Measurements from ENCODE around the gene ZNF837. TPM values are rescaled to one million over a fixed set of nuclear protein-coding genes. Genes with fewer than 3 reads are reported as not detected.
A peak's percentile ranks its signal among the peaks of the same experiment; 100 is the strongest.

Gene ZNF837
- total and polyA plus RNA-seq, 2 of the 13 experiments (the other 11 are each of a cell fraction or from before 2014, with no cell fraction given), result 0.29 to 1.3 TPM

DNA sequence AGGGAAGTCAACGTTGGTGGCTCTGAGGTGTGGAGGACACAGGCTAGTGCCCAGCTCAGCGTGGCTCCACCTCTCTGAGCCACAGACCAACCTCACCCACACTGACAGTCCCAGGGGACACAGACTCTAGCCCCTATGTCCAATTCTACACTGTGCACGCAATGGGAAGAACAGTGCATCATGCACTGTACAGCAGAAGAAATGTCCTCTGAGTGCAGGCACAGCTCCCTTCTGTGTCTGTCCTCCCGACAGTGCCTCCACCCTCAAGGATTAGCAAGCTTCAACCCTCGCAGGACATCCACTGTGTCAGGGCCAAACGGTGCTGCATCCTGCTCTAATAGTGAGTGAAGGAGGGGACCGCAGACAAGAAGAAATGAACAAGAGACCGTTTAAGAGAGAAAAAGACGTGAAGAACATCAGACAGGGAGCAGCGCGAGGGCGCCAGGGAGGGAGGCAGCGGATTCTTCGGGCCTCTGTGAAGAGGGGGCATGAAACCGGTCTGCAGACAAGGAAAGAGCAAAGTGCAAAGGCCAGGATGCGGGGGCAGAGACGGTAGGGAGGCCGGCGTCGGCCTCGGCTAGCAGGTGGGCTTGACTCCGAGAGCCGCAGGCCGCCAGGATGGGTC is 681 bp downstream of the ZNF837 start (continued):
- TF ChIP-seq, protein P1, sequence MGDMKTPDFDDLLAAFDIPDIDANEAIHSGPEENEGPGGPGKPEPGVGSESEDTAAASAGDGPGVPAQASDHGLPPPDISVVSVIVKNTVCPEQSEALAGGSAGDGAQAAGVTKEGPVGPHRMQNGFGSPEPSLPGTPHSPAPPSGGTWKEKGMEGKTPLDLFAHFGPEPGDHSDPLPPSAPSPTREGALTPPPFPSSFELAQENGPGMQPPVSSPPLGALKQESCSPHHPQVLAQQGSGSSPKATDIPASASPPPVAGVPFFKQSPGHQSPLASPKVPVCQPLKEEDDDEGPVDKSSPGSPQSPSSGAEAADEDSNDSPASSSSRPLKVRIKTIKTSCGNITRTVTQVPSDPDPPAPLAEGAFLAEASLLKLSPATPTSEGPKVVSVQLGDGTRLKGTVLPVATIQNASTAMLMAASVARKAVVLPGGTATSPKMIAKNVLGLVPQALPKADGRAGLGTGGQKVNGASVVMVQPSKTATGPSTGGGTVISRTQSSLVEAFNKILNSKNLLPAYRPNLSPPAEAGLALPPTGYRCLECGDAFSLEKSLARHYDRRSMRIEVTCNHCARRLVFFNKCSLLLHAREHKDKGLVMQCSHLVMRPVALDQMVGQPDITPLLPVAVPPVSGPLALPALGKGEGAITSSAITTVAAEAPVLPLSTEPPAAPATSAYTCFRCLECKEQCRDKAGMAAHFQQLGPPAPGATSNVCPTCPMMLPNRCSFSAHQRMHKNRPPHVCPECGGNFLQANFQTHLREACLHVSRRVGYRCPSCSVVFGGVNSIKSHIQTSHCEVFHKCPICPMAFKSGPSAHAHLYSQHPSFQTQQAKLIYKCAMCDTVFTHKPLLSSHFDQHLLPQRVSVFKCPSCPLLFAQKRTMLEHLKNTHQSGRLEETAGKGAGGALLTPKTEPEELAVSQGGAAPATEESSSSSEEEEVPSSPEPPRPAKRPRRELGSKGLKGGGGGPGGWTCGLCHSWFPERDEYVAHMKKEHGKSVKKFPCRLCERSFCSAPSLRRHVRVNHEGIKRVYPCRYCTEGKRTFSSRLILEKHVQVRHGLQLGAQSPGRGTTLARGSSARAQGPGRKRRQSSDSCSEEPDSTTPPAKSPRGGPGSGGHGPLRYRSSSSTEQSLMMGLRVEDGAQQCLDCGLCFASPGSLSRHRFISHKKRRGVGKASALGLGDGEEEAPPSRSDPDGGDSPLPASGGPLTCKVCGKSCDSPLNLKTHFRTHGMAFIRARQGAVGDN (CRISPR knock-in tag; IDR thresholded peaks at IDR 0.05), result no peak
- TF ChIP-seq REL (CRISPR knock-in tag; conservative IDR thresholded peaks at IDR 0.05) (no peak), ZBTB7A (CRISPR knock-in tag; IDR thresholded peaks at IDR 0.05) (no peak), ELF4 (CRISPR knock-in tag; IDR thresholded peaks at IDR 0.05; ENCODE audit: borderline replicate concordance) (no peak), ZSCAN30 (CRISPR knock-in tag; IDR thresholded peaks at IDR 0.05) (peak; percentile 96; the same call in 1 of the 2 replicates), PCBP2 (optimal IDR thresholded peaks at IDR 0.05; ENCODE audit: low read depth, low read length, poor library complexity, severe bottlenecking) (no peak), ZSCAN29 (CRISPR knock-in tag; conservative IDR thresholded peaks at IDR 0.05) (no peak), ZNF788 (CRISPR knock-in tag; IDR thresholded peaks at IDR 0.05; ENCODE audit: borderline replicate concordance) (no peak; the same call in 1 of the 2 replicates), ZFP1 (CRISPR knock-in tag; IDR thresholded peaks at IDR 0.05) (no peak), ZFP41 (CRISPR knock-in tag; IDR thresholded peaks at IDR 0.05; ENCODE audit: borderline replicate concordance) (no peak), SIX1 (CRISPR knock-in tag; IDR thresholded peaks at IDR 0.05; ENCODE audit: borderline replicate concordance) (no peak), ZNF432 (CRISPR knock-in tag; IDR thresholded peaks at IDR 0.05; ENCODE audit: borderline replicate concordance) (0 out of 2 replicates have a peak, but pooled peaks have one; percentile 57), ZNF468 (CRISPR knock-in tag; IDR thresholded peaks at IDR 0.05) (no peak), BRD4 (CRISPR knock-in tag; IDR thresholded peaks at IDR 0.05) (no peak), RELA (CRISPR knock-in tag; IDR thresholded peaks at IDR 0.05) (0 out of 2 replicates have a peak, but pooled peaks have one; percentile 10), ZNF768 (CRISPR knock-in tag; IDR thresholded peaks at IDR 0.05) (0 out of 2 replicates have a peak, but pooled peaks have one; percentile 29)
- TF ChIP-seq, protein P2, sequence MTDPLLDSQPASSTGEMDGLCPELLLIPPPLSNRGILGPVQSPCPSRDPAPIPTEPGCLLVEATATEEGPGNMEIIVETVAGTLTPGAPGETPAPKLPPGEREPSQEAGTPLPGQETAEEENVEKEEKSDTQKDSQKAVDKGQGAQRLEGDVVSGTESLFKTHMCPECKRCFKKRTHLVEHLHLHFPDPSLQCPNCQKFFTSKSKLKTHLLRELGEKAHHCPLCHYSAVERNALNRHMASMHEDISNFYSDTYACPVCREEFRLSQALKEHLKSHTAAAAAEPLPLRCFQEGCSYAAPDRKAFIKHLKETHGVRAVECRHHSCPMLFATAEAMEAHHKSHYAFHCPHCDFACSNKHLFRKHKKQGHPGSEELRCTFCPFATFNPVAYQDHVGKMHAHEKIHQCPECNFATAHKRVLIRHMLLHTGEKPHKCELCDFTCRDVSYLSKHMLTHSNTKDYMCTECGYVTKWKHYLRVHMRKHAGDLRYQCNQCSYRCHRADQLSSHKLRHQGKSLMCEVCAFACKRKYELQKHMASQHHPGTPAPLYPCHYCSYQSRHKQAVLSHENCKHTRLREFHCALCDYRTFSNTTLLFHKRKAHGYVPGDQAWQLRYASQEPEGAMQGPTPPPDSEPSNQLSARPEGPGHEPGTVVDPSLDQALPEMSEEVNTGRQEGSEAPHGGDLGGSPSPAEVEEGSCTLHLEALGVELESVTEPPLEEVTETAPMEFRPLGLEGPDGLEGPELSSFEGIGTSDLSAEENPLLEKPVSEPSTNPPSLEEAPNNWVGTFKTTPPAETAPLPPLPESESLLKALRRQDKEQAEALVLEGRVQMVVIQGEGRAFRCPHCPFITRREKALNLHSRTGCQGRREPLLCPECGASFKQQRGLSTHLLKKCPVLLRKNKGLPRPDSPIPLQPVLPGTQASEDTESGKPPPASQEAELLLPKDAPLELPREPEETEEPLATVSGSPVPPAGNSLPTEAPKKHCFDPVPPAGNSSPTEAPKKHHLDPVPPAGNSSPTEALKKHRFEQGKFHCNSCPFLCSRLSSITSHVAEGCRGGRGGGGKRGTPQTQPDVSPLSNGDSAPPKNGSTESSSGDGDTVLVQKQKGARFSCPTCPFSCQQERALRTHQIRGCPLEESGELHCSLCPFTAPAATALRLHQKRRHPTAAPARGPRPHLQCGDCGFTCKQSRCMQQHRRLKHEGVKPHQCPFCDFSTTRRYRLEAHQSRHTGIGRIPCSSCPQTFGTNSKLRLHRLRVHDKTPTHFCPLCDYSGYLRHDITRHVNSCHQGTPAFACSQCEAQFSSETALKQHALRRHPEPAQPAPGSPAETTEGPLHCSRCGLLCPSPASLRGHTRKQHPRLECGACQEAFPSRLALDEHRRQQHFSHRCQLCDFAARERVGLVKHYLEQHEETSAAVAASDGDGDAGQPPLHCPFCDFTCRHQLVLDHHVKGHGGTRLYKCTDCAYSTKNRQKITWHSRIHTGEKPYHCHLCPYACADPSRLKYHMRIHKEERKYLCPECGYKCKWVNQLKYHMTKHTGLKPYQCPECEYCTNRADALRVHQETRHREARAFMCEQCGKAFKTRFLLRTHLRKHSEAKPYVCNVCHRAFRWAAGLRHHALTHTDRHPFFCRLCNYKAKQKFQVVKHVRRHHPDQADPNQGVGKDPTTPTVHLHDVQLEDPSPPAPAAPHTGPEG (CRISPR knock-in tag; IDR thresholded peaks at IDR 0.05), result no peak
- TF ChIP-seq, protein P3, sequence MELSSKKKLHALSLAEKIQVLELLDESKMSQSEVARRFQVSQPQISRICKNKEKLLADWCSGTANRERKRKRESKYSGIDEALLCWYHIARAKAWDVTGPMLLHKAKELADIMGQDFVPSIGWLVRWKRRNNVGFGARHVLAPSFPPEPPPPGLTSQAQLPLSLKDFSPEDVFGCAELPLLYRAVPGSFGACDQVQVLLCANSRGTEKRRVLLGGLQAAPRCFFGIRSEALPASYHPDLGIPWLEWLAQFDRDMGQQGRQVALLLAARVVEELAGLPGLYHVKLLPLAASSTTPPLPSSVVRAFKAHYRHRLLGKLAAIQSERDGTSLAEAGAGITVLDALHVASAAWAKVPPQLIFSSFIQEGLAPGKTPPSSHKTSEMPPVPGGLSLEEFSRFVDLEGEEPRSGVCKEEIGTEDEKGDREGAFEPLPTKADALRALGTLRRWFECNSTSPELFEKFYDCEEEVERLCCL (CRISPR knock-in tag; IDR thresholded peaks at IDR 0.05; ENCODE audit: borderline replicate concordance), result peak; percentile 84; the same call in 1 of the 2 replicates
